ENCODE results near the gene ID1.
"Not testable (repeated sequence)": the region's sequence is repeated elsewhere in the genome, so short reads cannot be mapped to it uniquely, and the experiment has no call there.

ID1 gene

DNA sequence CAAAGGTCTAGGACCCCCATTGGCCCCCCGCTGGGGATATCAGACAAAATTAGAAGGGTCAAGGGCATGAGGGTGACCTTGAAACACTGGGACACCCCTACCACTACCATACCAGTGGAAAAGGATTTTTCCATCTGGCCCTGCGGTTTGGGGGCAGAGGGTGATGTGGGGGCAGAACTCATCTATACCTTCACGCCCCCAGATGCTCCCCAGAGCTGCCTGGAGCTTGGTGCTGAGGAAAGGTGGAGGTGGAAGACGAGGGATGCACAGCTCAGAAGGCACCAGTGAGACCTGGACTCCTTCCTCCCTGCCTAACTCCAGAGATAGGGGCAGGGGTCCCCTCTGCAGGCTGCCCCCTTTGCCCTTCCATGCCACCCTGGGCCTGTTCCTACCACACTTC is 33.7 kb downstream of the ID1 start:
- DNase-seq, result no peak

GRCh38 chr20:31640259-31640658 is 35.2 kb downstream of the ID1 start:
- DNase-seq, result no peak

DNA sequence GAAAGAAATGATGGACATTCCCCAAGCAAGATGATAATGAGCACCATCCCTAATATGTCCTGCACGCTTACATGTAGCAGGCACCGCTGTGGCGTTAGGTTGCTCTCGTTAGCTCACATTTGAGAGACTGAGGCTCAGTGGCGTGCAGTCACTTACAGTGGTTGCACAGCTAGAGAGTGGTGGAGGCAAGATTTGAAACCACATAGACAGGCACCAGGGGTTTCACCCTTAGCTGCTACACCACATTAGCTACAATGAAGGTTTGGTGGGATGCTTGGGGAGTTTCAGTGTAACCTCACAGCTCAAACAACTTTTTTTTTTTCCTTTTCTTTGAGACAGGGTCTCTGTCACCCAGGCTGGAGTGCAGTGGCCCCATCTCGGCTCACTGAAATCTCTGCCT is 36.3 kb downstream of the ID1 start:
- no peak for DNase-seq

DNA sequence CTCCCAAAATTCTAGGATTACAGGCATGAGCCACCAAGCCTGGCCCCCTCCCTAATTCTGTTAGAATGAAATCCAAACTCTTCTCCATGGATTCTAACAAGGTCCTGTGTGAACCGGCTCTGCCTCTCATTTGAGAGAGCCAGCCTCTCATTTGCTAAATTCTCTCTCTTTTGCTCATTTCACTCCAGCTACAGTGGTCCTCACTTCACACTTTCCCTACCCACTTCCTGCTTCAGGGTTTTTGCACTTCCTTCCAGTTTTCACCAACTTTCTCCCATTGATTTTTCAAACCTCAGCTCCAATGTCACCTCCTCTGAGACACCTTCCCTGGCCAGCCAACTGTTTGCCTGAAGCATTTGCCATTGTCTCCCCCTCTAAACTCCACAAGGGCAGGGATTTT is 37.7 kb downstream of the ID1 start:
- DNase-seq, result peak; percentile 18

DNA sequence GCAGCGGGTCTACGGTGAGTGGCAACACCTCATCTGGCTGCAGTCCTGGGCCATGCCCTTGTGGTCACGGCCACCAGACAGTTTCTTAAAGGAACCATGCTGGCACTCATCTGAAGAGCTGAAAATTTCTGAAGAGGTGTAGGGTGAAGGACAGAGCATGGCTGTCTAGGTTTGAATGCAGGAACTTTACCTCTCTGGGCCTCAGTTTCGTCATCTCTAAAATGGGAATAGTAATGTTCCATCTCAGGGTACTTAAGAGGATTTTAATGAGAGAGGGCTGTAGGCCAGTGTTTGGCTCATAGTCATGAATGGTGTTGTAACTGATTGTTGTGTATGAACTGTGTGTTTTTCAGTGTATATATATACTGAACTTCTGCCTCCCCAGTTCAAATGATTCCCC is 38.4 kb downstream of the ID1 start:
- no peak for DNase-seq

GRCh38 chr20:31644701-31645100 is 39.6 kb downstream of the ID1 start:
- no peak for DNase-seq

- DNase-seq, result not testable (repeated sequence)
Measured at GRCh38 chr20:31648104-31648503, 43.0 kb downstream of the ID1 start.

DNA sequence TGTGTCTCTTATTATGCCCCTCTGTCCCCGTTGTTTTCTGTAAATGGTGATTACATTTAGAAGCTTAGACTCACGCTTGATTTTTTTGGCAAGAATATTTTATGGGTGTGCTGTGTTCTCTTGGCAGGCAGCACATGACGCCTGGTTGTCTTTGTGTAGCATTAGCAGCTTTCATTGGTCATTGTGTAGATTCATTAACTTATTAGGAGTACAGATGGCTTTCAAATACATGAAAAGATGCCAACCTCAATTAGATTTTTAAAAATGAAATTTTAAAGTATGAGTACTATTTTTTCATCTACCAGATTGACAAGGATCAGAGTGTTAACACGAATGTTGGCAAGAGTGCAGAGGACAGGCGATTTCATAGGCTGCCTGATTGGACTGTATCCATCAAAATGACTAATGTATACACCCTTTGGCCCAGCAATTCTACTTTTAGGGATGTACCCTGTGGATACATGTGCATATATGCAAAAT is 47.9 kb downstream of the ID1 start:
- no peak for DNase-seq

- no peak for DNase-seq
Measured at GRCh38 chr20:31653561-31653960, 48.5 kb downstream of the ID1 start.

GRCh38 chr20:31654534-31654933 is 49.4 kb downstream of the ID1 start:
- DNase-seq, result no peak

Measured in activated CD4-positive, alpha-beta T cell treated with anti-CD3 and anti-CD28 coated beads, Interleukin-2, Interleukin-6, amounts not matched to agents 100 ng/mL and 50 ng/mL, durations not matched to agents 16 hours and 8 hours (primary cell).